Measurements from ENCODE around the gene SORCS3.

DNA sequence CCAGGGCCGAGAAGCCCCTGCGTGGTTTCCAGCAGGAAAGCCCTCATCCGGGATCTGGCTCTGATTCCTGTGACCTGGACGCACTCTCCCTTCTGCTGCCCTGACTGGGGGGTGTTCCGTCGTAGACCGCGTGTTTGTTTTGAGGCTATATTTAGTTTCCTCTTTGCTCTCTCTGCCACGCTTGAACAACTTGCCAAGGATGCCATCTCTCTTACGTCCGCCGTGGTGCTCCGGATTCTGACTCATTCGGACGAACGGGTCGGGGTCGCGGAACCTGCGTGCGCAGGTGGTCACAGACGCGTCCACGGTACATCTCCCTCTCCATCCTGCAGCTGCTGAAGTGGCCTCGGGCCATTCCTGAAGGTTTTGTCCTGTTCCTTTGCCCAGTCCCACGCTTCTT lies 10.4 kb upstream of the SORCS3 start:
- TF ChIP-seq POLR2AphosphoS5 (IDR thresholded peaks at IDR 0.05; ENCODE audit: insufficient read depth in 1 of 2, low read depth in 1 of 2) = no peak
- TF ChIP-seq, protein P1, sequence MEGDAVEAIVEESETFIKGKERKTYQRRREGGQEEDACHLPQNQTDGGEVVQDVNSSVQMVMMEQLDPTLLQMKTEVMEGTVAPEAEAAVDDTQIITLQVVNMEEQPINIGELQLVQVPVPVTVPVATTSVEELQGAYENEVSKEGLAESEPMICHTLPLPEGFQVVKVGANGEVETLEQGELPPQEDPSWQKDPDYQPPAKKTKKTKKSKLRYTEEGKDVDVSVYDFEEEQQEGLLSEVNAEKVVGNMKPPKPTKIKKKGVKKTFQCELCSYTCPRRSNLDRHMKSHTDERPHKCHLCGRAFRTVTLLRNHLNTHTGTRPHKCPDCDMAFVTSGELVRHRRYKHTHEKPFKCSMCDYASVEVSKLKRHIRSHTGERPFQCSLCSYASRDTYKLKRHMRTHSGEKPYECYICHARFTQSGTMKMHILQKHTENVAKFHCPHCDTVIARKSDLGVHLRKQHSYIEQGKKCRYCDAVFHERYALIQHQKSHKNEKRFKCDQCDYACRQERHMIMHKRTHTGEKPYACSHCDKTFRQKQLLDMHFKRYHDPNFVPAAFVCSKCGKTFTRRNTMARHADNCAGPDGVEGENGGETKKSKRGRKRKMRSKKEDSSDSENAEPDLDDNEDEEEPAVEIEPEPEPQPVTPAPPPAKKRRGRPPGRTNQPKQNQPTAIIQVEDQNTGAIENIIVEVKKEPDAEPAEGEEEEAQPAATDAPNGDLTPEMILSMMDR (IDR thresholded peaks at IDR 0.05) = no peak
